Renal cortical epithelial cell (primary cell): ENCODE data around the gene COX7A2. TPM values are rescaled to one million over a fixed set of nuclear protein-coding genes. Genes with fewer than 3 reads are reported as not detected.

Experiments
- DNase-seq: peaks from one replicate; pipeline ENCODE4 v3.0.0-alpha.2; 2011; ENCODE audit warnings: low read depth
- total RNA-seq: library from RNA; depleted of rRNA; stranded (reverse); fragments of >200 nt; gene quantifications from 2 replicates; pipeline ENCODE4 v1.2.3, GENCODE V29; 2014

Gene COX7A2
- total RNA-seq, 1 donor from 2014 or later: 70.5 TPM

DNA sequence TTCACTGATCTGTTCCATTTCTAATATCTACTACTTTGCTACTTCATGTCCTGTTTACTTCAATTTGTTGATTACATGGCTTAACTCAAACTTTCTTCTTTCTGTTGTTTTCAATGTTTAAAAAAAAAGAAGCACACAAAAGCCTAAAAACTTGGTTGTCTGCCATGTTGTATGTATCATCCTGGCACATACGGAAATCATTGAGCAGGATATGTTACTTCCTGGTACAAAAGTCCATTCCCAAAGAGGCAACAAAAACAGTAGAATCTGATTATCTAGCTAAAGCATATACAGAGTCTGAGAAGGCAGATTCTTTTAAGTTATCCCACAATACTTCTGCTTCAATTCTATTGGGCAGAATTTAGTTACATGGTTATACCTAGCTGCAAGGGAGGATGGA, 23.2 kb downstream of the COX7A2 start:
- DNase-seq: no peak

DNA sequence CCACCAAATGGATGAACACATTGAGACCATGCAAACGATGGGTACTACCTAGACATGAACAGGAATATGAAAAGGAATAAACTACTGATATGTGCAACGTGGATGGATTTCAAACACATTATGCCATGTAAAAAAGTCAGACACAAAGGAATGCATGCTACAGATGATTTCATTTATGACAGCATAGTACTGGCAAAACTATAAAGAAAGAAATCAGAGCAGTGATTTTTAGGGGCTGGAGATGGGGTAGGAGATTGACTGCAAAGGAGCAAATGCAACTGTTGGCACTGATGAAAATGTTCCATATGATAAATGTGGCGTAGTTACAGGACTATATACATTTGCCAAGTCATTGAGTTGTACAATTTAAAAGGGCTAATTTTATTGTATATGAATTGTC, 24.3 kb downstream of the COX7A2 start:
- DNase-seq: no peak

DNA sequence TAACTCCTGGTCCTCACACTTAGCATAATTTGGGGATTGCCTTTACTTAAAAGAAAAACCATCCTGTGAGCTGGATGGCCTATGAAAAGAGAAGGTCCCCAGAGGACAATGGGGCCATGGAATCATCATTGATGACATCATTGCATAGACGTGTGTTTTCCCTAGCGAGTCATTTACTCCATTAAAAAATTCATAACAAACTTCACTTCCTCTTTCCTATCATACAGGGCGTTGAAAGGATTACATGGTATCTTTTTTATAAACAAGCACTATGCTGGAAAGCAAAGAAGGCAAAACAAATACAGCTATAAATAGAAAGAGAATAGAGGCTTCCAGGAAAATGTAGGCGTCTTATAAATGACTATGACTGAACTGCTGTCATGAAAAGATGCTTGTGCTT, 26.4 kb downstream of the COX7A2 start:
- DNase-seq: no peak

DNA sequence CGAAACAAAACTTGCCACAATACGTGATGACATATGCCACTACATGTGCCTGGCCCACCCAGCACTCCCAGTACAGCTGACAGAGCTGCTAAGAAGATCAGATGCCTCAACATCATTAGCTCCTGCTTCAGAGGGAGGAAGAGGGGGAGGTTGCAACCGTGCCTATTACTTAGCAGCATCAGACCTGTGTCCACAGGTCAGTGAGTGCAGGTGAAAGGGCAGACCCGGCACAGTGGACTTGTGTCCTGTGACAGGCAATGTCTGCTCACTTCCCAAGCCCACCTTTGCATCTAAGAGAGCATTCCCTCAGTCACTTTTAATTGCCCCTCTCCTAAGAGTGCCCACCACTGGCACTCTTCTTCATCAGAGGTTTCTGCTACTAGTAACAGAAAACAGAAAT, 28.3 kb downstream of the COX7A2 start:
- DNase-seq: no peak

DNA sequence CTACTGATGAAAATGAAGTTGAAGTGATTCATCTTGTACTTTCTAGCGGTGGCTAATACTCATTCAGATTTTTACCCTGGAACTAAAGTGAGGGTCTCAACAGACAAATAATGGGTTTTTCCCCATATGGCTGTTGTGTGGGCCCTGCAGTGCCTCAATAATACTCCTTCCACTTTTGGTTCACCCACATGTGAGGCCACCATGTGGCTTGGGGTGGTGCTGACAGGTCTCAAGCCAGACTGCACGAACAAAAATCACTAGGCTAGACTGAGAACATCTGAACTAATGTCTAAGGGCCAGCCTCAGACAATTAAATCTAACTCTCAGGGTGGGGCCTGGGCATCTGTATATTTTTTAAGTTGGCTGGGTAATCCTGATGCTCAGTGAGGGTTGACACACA, 29.9 kb downstream of the COX7A2 start:
- DNase-seq: no peak

DNA sequence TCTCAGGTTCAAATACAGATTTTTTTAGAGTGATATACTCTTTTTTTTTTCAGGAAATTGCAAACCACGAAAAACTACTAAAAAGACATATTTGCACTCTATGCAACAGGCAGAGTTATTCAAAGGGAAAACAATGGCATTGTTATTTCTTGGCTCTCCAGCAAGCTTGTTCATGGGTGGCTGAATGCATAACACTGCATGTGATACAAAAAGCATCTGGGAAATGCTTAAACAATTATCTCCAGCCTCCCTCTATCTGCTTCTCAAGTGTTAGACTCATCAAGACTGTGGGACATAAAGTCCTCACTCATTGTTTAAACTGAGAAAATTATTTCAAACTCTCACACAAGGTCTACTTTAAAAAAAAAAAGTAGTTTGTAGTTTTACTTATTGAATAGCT, 30.5 kb downstream of the COX7A2 start:
- peak; percentile 63 for DNase-seq

DNA sequence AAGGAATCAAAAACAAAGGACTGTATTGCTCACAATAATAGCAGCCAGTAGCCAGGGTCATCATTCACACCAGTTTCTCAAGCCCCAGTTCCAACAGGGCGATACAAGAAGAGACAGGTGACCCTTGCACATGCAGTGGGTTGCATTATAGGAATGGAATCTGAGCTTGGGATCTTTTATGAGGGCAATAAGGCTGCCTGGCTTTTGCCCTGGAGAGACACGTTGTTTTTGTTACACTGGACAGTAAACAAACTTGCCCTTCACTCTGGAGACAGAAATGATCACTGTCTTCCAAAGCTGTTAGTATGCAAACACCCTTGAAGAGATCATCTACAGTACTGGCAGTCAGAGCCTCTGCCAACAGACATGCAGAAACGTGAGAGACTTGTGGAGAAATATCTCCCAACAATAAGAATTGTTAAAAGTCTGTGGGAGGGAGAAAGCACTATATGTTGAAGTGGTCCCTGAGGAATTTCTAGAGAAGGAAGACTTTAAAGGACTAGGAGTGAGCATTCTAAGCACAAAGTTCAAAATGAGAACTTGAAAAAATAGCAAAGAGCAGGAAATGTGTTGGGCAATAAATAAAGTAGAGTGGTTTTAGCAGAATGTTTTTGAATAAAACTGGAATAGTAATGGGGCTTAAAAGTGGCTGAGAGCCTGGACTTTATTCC, 31.5 kb downstream of the COX7A2 start:
- DNase-seq: no peak

DNA sequence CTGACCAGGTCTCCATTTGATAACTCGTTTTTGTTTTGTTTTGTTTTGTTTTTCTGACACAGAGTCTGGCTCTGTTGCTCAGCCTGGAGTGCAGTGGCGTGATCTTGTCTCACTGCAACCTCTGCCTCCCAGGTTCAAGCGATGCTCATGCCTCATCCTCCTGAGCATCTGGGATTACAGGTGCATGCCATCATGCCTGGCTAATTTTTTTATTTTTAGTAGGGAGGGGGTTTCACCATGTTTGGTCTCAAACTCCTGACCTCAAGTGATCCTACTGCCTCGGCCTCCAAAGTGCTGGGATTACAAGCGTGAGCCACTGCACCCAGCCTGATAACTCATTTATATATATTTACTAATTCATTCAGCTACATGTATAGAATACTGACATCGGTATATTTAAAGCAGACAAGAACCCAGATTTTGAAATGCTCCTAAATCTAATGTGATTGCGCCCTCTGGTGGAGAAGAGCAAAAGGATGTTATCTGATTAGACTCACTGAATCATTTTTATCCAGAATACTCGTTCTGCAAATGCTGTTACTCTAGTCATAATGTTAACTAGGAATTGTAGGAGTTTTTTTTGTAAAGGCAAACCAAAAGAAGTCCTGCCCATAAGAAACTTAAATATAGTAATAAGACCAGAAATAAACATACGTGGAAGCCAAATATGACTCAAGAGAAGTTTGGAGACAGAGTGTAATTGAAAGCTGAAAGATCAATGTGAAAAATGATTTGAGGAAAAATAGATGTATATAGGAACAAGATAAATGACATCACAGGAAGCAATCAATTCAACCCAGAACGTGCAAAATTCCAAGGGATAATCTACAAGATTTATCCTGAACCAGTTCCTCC, 32.5 kb downstream of the COX7A2 start:
- DNase-seq: peak; percentile 57

DNA sequence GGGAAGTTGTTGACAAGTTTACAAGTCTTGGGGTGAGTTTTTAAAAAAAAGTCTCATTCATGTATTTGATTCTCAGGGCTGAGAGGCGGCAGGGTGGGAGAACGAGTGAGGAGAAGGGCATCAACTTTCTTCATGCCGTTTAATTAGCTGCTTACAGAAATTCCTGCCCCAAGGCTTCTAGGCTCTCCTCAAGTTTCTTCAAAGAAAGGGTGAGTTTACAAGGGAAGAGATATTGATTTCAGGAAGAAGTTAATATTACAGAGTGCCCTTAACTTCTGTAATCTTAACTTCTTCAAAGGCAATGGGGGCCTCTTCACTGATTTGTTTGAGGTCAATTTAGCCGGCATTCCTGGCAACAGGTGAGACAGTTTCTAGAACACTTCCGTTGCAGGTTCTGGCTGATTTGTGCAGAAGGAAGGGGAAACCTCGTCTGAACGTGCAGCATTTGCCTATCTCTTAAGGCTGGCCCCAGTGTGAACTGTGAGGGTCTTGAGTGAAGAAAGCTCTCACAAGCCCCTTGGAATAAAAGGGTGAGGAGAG, 34.3 kb downstream of the COX7A2 start:
- DNase-seq: no peak

DNA sequence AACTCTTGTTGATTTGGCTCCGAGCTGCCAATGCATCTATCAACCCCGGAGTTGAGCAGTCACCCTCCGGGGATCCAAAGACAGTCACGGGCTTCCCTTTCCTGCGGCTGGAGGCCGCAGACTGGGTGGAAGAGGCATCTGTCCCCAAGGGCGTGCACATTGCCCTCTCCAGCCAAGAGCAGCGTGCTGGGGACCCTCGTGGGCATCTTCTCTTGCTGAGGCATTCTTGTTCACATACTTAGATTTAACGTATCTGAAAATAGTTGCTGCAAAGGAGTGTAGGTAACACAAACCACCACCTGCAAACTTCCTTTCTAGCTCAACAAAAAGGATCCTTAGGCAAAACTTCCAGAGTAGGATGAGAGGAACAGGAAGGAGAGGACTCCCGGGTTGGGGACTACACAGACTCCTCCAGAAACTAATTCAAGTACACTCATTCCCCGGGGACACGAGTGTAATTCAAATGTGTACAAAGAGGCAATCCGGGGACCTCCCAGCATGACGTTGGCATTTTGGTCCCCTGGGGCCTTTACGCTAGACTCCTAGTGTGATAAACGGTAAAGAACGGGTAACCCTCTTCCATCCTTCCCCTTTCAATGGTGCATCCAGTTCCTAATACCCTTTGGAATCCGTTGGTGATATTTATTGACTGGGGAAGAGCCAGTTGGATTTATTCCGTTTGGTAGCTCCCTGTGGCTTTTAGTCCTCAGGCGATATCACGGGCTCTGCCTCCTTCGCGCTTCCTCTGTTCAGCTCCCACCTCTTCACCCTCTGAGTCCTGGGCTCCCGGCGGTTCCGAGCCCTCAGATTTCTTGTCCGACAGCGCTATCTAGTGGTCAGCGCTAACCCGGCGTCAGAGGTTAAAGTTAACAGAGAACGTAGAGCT, 35.1 kb downstream of the COX7A2 start:
- DNase-seq: peak; percentile 48

DNA sequence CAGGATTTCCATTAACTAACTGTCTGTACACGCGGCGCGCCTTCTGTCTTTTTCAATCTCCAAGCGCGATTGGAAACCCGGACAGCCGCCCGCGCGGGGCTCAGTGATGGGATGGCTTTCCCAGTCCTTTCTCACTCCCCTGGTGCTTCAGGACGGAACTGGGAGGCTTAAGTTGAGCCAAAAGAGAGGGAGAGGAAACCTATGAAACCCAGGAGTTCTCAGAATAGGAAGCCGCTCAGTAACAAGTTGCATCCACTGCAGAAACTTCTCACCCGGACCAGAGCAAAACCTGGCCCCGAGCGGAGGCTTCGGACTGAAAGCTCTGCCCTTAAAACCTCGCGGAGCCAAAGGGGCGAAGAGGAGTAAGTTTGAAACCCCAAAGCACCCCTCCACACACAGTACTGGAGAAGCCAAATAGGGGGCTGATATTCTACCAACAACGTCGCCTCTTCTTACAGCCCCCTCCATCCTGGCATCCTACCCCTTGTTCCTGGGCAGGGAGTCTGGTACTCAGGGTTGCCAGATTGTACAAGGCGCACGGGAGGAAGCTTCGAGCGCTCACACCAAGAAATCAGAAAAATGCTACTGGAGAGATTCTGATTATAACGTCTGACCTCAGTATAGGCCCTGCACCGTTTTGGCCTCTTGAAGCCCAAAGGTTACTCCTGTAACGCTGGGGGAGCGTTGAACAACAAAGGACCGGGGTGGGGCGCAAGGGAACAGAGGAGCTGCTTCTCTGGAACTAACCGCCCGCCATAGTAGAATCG, 36.8 kb downstream of the COX7A2 start:
- DNase-seq: no peak

DNA sequence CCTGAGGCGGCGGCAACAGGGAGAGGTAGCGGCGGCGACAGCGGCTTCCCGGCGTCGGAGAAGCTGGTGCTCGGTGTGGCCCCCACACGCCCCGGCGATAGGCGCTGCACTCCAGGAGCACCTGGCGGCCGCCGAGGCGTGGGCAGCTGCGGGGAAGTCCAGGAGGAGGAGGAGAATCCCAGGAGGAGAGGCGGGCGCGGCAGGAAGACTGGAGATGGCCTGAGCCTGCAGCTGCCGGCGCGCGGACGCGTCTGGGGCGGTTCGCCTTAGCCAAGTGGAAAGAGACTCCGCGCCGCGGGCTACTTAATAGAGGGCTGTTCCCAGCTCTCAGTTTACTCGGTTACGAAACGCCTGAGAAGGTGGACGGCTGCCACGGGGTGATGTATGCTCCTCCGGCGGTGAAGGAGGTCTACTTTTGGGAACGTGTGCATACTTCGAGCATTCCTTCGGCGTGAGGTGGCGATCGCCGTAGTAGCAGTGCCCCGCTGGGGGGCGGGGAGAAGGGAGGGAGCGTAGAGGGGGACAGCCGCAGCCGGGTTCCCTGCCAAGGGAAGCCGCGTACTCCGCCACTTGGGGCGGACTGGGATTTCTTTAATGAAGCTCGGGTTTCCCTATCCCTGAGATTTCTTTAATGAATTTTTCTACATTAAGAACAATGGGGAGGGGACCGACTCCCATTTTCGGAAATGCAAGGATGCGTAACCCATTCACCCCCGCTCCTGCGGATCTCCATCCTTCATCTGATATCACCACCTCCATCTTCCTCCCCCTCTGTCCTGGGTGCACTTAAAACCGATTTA, 37.6 kb downstream of the COX7A2 start, which contains the start of gene COL12A1:
Gene COL12A1, minus strand, starts transcription at position 278 of the 800 bp plus-strand sequence. CDS start 3,261 bp downstream, outside the sequence.
- peak; percentile 88 for DNase-seq

DNA sequence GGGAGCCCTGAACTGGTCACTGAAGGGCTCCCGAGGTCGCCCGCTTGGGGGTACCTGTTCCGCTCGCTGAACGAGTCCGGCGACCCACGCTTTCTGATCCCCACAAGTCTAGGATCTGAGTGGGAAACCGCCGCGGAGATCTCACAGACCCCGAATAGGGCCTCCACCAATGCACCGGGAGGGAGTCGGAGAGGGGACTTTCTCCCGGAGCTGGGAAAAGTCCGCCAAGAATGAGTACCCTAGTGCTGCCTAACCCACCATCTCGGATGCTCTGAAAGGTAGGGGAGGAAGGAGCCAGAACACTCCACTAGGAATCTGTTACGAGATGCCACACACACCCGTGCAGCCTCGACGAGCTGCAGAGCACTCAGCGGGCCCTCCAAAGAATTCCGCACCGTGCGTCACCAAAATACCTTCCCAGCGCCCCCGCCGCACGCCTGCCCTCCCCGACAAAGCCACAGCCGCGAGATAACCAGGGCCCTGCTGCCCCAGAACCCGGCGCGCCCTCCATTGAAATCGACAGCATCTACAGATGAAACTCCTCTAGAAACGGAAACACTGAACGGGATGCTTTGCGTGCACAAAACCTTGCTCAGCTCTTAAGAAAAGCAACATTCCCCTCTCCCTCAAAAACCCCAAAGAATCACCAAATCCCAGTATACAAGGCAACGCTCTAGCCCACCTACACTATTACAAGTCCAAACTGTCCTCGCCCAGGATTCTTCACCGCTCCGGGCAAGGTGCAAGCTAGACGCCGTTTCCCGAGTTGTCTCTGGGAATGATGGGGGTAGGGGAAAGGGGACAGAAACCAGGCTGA, 38.4 kb downstream of the COX7A2 start:
- no peak for DNase-seq

DNA sequence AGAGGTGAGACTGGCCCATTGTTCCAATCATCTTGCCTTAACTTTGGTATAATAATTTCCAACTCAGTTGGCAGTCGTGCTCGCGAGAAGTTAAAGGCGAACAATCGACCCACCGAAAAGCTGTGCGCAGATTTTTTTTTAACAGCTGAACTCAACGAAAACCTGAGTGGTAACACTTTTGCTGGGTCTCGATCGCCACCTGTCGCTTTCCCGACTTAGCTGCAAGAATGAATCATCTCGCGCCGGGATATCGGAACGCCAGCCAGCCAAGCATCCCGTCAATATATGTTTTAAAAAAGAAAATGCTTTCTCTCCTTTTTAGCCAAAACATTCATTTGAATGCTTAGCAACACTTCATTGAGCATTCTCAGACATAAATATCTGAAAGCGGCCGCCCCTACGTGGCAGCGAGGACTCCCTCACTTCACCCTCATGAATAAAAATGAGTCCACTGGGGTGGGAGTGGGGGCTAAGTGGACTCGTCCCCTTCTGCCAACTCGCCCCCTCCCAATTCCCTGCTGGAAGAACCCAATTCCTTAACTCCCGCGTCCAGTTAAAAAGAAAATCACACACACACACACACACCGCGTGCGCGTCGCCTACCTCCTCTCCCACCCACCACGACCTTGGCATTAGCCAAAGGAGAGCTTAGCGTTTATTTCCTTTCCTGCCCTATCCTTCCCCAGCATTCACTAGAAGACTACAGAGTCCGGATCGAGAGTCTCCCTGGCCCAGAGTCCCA, 39.2 kb downstream of the COX7A2 start:
- DNase-seq: peak; percentile 74

DNA sequence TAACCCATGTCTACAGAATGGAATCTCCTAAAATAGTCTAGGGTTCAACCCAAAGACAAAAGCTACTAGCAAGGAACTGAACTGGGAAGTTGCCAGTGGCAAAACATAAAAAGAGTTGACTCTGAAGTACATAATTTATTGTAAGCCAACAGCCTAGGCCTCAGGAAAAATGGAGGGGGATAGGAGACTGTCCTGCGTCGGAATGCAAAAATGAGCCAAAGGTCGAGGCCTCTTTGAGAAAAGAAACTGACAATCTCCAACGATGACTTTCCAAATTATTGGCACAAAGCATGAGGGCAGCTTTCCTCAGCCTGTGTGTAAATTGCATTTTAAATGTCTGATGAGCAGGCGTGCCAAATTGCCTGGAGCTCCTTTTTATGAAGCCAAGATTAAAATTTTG, 39.9 kb downstream of the COX7A2 start:
- DNase-seq: no peak

DNA sequence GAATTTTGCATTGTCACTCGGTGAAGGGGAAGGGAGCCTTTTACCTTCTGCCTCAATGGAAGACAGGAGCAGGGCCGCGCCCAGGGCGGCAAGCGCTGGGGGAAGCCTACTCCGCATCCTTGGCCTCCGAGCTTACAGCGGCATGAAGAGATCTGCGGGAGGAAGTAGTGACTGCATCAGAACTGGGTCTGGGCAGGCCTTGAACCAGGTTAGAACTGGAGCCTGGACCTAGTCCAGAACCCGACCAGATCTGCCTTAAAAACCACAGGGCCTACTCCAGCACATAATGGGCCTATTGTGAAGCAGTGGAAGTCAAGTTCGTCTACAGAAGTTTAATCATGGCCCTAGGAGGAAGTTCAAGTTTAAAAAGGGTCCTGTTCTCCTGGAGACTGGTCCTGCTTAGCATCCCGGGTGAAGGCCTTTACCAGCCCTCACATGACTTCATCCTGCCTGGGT, 40.9 kb downstream of the COX7A2 start:
- DNase-seq: no peak

DNA sequence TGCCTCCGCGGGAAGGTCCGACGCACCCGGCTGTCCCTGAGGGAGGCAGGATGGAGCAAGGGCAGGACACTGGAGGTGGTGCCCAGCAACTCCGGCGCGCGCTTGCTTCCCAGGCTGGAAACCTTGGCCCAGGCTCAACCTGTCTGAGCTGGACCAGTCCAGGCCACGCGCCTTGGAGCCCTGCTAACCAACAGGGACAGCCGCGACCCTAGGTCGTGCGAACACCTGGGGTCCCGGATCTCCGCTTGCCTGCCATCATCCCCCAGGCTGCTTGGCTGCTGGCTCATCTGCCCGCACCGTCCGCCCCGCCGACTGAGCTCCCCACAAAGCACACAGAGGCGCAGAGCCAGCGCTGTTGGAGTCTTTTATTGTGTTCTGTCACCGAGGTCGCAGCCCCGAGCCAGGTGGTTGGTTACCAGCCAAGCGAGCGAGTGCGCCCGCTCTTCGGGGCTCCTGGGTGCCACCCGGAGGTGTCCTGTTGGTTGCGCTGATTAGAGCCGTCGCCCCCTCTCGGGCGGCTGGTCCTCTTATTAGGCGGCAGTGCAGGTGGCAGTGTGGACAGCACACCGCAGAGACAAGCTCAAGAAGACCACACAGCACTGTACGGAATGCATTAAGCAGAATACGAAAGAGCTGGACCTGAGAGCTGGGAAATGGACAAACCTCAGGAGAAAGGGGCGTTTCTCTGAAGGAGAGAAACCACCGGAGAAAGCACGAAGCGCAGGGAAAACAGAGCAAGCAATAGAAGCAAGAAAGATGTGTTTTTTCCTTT, 41.5 kb downstream of the COX7A2 start:
- no peak for DNase-seq

DNA sequence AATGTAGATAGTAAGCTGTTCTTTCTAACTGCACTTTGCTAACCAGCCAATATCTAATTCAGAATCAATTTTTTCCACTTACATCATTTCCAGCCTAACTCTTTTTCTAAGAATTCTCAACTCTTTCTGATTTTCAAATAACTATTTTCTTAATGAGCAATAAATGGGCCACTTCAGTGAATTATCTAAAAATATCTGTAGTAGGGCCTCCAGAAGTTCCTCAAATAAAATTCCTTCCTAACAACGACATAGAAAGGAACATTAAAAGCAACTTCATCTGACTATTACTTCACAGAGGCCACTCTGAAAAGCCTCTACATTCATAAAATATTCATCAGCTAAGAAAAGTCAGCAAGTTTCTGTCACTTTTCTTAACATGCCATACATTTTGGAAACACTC, 42.6 kb downstream of the COX7A2 start:
- no peak for DNase-seq
